Stimulated activated CD8-positive, alpha-beta memory T cell treated with anti-CD3 and anti-CD28 coated beads, Interleukin-15, amount 100 ng/mL, for 48 hours (primary cell): ENCODE data around the gene GCH1.
"Not testable (repeated sequence)": the region's sequence is repeated elsewhere in the genome, so short reads cannot be mapped to it uniquely, and the experiment has no call there.

Experiments used
- DNase-seq, 2 donors: peaks; one replicate each; pipeline ENCODE4 v3.0.0-alpha.2; 2020; ENCODE audit warnings: low read depth in 2 of 2

GCH1 gene

GRCh38 chr14:54902521-54903420 lies at the start of gene GCH1:
GCH1 (minus strand) TSS chr14:54902826; CDS start chr14:54902663, 163 bp downstream.
- peak; percentile 66 to 68 for DNase-seq

DNA sequence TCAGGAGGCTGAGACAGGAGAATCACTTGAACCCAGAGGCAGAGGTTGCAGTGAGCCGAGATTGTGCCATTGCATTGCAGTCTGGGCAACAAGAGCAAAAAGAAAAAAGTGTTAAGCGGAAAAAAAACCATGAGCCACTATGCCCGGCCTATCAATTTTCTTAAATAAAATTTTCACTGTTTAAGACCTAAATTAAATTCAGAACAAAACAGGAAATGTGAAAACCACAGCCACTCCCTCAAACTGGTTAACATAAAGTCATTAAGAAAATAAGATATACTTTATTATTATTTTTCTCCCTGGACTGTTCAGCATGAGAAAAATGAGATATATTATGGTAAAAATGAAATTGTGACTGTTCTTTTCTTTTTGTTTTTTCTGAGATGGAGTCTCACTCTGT lies 44.6 kb upstream of the GCH1 start:
- no peak for DNase-seq

DNA sequence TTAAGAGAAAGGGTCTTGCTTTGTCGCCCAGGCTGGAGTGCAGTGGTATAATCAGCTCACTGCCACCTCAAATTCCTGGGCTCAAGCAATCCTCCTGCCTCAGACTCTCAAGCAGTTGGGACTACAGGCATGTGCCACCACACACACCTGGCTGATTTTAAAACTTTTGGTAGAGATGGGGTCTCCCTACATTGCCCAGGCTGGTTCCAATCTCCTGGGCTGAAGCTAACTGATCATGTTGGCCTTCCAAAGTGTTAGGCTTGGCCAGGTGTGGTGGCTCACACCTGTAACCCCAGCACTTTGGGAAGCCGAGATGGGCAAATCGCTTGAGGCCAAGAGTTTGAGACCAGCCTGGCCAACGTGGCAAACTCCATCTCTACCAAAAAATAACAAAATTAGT lies 43.9 kb upstream of the GCH1 start:
- no peak for DNase-seq

DNA sequence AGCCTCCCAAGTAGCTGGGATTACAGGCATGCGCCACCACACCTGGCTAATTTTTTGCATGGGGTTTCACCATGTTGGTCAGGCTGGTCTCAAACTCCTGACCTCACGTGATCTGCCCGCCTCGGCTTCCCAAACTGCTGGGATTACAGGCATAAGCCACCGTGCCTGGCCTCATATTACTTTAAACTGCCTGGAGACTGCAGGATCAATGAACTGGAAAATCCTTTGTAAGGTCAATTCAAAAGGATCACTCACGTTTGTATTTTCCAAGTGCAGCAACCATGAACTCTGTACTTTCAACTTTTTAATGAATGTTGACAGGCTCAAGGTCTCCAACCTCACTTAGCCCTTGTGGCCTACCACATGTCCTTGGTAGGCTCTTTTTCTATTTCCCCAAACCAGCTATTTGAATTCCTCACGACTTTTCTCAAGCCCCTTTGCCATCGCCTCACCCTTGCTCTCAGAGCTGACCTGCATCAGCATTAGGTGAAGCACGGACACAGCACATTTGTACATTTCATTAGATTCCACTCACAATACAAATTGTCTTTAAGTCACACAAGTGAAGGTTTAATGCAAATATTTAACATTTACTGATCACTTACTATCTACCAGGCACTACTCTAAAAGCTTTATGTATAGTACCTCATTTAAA lies 42.2 kb upstream of the GCH1 start:
- DNase-seq: no peak

- DNase-seq: no peak
Observed at GRCh38 chr14:54942913-54943312, 40.3 kb upstream of the GCH1 start.

- DNase-seq: no peak
Observed at GRCh38 chr14:54936816-54937215, 34.2 kb upstream of the GCH1 start.

DNA sequence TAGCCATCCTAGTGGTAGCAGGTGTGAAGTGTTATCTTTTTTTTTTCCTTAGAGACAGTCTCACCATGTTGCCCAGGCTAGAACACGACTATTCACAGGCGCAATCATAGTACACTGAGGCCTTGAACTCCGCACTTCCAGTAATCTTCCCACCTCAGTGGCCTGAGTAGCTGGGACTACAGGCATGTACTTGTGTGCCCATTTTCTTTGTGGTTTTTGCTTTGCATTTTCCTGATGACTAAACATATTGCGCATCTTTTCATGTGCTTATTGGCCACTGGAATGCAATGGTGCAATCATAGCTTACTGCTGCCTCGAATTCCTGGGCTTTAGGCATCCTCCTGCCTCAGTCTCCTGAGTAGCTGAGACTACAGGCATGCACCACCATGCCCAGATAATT lies 33.3 kb upstream of the GCH1 start:
- DNase-seq: no peak

DNA sequence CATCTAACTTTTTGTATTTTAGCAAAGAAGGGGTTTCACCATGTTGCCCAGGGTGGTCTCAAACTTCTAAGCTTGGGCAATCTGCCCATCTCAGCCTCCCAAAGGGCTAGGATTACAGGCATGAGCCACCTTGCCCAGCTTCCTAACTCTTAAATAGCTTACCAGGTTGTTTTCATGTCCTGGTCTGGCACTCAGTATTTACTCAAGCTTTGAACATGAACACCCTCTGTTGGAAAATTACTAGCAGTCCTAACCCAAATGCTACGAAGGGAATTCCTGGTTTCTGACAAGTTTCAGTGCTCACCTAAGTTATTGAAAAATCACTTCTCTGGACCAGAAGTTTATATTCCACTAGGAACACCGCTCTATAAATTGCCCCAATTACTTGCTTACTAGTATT lies 32.5 kb upstream of the GCH1 start:
- DNase-seq: no peak

DNA sequence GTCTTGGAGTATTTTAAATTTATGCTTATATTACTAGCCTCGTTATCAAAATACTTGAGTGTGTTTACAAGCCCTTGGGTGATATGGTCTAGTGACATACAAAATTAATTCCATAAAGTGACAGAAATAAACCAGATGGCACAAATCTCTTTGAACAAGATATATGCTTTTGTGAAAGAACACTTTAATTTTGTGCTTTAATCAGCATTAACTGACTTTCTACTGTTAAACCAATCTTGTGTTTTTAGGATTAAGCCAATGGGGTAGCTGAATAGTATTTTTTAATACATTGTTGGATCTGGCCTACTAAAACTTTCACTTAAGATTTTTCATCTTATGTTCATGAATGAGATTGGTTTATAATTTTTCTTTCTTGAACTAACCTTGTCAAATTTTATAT lies 30.4 kb upstream of the GCH1 start:
- no peak for DNase-seq

- no peak for DNase-seq
Observed at GRCh38 chr14:54931598-54932340, 29.1 kb upstream of the GCH1 start.

DNA sequence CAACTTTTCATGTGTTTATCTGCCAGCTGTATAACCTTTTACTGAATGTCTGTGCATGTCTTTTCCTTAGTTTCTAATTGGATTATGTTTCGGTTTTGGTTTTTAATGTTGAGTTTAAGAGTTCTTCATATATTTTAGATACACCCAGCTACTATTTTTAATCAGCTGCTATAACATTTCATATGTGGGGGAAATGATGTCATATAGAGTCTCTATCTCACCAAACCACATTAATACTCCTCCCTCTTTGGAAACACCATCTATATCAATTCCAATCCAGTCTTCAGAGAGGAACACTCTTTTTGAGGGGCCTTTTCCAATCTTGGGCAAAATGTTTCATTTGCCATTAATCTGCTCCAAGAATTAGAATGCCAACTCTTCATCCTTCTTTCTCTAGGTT lies 28.5 kb upstream of the GCH1 start:
- no peak for DNase-seq

DNA sequence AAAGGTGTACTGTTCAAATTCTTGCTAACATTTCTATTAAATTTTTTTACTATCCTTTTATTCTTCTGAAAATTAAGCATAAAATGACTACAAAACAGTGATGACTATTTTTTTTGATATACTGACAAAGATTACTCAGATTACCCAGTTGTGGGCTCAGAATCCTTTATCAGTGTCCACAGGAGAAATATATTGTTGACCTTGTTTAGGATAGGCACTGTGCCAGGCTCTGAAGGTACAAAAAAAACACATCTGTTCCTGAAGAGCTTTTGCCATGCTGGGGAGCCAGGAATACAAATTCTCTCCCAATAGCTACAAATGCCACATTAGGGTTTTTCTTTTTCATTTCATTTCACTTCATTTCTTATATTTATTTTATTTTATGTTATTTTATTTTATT lies 26.9 kb upstream of the GCH1 start:
- DNase-seq: no peak

DNA sequence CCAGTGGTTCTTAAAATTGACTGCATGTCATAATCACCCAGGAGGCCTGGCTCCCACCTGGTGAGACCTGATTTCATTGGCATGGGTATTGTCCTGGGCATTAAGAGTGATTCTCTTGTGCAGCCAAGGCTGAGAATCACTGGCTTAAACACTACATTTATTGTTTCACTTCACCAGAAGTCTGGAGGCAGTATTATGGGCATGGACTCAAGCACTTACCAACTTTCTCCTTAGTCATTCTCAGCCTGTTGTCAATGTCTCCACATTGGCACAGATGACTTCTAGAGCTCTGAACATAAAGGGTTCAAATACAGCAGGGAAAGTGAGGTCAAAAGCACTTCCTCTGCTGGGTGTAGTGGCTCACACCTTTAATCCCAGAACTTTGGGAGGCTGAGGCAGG lies 25.6 kb upstream of the GCH1 start:
- no peak for DNase-seq

GRCh38 chr14:54927551-54927950 lies 24.9 kb upstream of the GCH1 start:
- DNase-seq: no peak

DNA sequence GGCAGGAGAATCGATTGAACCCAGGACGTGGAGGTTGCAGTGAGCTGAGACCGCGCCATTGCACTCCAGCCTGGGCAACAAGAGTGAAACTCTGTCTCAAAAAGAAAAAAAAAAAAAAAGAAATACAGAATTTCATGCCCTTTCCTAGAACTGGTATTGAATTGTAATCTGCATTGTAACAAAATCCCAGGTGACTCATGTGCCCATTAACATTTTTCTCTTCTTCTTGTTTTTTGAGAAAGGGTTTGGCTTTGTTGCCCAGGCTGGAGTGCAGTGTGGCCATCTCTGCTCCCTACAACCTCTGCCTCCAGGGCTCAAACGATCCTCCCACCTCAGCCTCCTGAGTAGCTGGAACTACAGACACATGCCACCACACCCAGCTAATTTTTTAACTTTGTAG lies 23.9 kb upstream of the GCH1 start:
- DNase-seq: not testable (repeated sequence)

DNA sequence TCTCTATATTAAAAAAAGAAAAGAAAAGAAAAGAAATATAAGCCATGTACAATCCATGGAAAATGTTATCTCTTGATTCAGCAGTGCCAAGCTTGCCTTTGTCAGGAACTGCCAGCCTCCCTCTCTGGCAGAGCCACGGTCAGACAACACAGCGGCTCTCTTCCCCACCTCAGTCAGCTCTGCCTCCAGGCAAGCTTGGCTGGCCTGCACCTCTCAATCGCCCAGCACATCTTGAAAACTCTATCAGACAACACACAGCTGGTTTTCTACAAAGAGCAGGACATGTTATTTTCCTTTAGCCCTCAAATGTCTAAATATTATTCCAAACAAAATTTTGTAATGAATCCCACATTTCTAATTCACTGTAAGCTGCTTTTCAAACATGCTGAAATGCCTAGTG lies 20.0 kb upstream of the GCH1 start:
- no peak for DNase-seq

DNA sequence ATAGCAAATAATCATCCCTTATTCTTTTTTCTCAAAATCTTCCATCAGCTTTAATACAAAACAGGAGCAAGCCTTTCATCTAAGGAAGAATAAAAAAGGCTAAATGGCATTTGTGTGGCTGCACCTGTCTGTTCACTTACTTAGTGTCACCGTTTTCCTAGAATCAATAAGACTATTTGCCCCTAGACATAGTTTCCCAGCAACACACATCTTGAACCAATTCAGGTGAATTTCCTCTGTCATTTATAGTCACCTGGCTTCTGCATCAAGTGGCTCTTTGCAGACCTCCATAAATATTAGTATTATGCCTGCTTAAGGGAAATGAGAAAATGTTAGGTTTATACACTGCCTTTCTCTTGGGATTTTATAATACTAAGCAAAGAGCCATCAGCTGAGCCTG lies 17.4 kb upstream of the GCH1 start:
- no peak for DNase-seq

DNA sequence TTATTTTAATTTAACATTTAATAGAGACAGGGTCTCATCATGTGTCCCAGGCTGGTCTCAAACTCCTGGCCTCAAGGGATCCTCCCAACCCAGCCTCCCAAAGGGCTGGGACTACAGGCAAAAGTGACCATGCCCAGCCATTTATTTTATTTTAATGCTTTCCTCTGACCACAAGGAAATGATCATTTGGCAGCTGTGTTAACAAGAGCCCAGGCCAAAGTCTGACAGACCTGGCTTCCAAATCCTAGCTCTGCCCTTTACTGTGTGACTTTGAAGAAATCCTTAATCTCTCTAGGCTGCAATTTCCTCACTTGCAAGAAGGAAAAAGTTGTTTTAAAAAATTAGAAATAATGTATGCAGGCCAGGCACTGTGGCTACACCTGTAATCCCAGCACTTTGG lies 16.7 kb upstream of the GCH1 start:
- DNase-seq: no peak

DNA sequence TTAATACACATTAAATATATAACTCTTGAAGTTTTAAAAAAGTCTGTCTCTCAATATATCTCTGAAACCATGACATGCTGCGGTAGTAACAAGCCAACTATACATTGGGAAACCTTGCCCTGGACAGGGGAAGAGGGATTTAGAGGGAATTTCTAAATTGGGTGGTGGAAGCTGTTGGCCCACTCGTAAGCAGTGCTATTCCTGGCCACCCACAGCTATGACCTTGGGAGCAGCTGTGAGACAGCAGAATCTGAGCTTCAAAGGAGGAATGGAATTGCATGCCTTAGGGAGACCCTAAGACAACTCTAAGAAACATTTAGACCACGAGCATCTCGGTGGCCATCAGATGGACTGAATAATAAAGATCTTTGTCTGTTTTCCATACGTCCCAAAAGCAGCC lies 15.8 kb upstream of the GCH1 start:
- DNase-seq: no peak

DNA sequence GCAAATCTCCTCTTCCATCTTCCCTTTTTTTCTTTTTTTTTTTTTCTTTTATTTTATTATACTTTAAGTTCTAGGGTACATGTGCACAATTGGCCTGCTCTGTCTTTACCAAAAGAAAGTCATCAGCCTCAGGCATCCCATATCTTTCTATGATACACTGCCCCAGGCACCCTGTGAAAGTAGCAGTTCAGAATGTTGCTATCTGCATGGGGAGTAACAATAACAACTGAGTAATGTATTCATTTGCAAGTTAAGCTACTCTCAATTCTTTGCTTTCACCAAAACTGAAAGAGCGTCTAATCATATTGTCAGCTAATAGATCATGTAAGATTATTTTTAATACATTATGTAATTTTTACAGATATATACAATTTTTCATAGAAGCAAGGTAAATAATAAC lies 13.5 kb upstream of the GCH1 start:
- no peak for DNase-seq

GRCh38 chr14:54909817-54910558 lies 7.4 kb upstream of the GCH1 start:
- no peak for DNase-seq

- not testable (repeated sequence) for DNase-seq
Observed at GRCh38 chr14:54908973-54909372, 6.3 kb upstream of the GCH1 start.
